Cardiac septum (tissue), 1 donor: ENCODE data around the gene C17orf67. TPM values are rescaled to one million over a fixed set of nuclear protein-coding genes. Genes with fewer than 3 reads are reported as not detected.
A peak's percentile ranks its signal among the peaks of the same experiment; 100 is the strongest.
"Not testable (repeated sequence)": the region's sequence is repeated elsewhere in the genome, so short reads cannot be mapped to it uniquely, and the experiment has no call there.

ENCODE experiments used
- DNase-seq: peaks from one replicate; pipeline ENCODE4 v3.0.0-alpha.2; 2020; ENCODE audit warnings: low spot score
- intact Hi-C: fragments of 100-400 bp; cut with DNase I; formaldehyde crosslinking; loops from one replicate; pipeline ENCODE4 v1.14.0; 2022
- total RNA-seq: library from RNA; stranded (reverse); fragmentation: NEBNext Ultra II Directional; extraction: Animal tissue kit (Norgen Biotek cat#: 25700); gene quantifications from one replicate; pipeline ENCODE4 v1.2.1, GENCODE V29; 2021
- donor health status: DM: no; HTN: no; CAD: no.

C17orf67 gene
- total RNA-seq, 1 donor from 2014 or later, result 0.83 TPM

DNA sequence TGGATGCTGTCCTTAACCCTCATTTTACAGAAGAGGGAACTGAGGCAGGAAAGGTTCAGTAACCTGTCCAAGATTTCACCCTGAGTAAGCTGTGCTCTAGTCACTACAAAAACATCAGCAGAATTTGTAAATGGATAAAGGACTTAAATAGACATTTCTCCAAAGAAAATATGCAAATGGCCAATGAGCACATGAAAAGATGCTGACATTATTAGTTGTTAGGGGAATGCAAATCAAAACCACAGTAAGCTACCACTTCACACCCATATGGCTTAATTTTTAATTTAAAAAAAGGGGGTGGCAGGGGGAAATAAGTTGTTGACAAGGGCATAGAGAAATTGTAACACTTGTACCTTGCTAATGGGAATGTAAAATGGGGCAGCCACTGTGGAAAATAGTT, 51.4 kb downstream of the C17orf67 start:
- DNase-seq, result no peak
- intact Hi-C loops, result no loop called here

DNA sequence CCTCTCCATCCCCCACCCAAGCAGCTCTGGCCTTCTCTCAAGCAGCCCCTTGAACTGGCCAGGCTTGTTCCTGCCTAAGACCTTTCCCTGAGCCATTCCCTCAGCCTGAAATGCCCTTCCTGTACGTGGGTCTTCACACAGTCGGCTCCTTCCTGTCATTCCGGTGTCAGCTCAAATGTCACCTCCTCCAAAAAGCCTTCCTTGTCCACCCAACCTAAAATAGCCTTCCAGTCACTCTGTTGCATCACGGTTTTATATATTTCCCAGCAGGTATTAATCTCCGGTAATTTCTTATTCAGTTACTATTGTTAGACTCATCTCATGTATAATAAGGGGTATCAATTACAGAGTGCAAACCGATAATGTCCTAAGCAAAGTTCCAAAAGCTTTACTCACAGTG, 51.8 kb downstream of the C17orf67 start:
- no peak for DNase-seq
- intact Hi-C loops, result loop anchor here (2.0 kb wide), 1 partner anchor 191 kb away; no protein-coding TSS in a partner anchor

GRCh38 chr17:56779898-56780777, 53.6 kb downstream of the C17orf67 start:
- intact Hi-C loops, result loop anchor here (2.0 kb wide), 1 partner anchor 189 kb away; no protein-coding TSS in a partner anchor
- DNase-seq, result peak; percentile 93

- intact Hi-C loops, result no loop called here
- DNase-seq, result no peak
These were observed 54.4 kb downstream of the C17orf67 start for GRCh38 chr17:56779322-56779721.

DNA sequence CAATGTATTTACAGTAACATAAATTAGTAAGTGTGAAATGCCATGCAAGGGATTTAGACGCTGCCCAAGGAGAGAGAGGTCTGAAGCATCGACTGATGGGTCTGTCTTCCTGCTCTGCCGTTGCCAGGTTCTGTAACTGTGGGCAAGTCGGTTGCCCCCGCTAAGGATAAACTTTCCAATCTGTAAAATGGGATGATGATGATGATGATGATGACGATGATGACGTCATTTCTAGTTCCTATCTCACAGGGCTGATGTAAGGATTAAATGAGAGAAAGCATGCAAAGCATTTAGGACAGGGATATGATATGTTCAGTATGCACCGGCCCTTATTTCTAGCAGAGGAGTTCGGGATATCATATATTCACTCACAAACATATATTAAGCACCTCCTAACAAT, 54.8 kb downstream of the C17orf67 start:
- intact Hi-C loops, result no loop called here
- DNase-seq, result no peak

DNA sequence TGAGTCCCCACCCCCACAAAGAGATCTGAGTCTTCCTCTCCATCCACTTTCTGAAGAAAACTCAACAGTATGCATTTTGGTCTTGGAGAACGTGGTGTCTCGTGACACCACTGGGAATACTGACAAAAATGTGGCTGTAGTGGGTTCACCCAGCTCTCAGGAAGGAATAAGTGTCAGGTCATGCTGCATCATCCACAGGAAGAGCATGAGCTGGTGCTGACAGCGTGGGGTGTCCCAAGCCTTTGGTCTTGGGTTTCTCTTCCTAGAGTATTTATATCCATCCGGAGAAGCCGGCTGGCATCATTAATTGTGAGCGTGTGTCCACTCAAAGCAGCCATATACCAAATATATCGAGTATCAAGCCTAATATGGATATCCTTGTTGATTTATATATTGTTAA, 55.9 kb downstream of the C17orf67 start:
- DNase-seq, result no peak
- intact Hi-C loops, result no loop called here

DNA sequence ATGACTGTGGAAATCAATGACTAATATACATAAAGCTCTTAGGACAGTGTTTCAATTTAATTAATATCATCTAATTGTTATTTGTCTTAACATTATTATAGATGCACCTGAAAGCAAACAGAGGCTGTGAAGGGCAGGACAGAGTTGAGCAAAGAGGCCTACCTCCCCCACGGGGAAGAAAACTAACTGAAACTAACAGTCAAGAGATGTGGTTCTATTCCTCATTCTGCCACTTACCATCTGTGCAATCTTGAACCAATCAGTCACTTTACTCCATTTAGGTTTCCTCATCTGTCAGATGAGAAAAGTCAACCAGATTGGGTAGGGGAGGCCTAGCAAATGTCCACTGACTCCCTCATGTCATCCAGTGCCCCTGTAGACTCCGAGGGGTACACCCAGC, 59.1 kb downstream of the C17orf67 start:
- intact Hi-C loops, result no loop called here
- no peak for DNase-seq

GRCh38 chr17:56773124-56773523, 60.6 kb downstream of the C17orf67 start:
- no peak for DNase-seq
- intact Hi-C loops, result no loop called here

GRCh38 chr17:56772442-56772841, 61.3 kb downstream of the C17orf67 start:
- no peak for DNase-seq
- intact Hi-C loops, result no loop called here

DNA sequence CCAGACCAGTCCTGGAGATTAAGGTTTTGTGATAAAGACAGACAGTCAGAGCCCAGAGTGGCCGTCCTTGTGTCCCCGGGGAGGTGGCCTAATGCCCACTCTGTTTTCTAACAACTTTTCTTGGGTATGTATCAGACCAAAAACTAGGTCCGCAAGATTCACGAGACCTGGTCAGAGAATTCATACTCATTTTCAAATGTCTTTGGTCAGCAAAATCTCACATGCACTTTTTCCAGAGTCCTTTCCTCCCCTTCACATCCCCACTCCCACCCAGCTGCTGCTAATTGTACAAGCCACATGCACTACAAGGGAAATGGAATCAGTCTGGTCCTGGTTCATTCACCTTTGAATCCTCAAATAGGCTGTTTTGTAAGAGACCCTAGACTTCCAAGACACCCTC, 61.7 kb downstream of the C17orf67 start:
- intact Hi-C loops, result no loop called here

DNA sequence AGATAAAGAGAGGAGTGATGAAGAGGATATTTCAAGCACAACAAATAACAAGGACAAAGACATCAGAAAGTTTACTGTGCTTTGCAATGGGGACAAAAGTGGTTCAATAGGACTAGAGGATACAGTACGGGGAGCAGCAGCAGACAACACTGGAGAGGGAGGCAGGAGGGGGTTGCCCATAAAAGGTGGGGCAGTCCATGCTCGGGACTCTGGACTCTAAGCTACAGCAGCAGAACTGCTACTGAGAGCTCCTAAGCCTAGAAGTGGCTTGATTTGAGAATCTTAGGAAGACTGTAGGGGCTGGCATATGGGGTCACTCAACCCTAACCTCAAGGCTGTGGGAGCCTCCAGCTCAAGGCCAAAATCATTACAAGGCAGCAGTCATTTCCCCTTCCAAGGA, 62.2 kb downstream of the C17orf67 start:
- intact Hi-C loops, result no loop called here
- no peak for DNase-seq

More for the DNA sequence above, 61.7 kb downstream of the C17orf67 start:
- no peak for DNase-seq

DNA sequence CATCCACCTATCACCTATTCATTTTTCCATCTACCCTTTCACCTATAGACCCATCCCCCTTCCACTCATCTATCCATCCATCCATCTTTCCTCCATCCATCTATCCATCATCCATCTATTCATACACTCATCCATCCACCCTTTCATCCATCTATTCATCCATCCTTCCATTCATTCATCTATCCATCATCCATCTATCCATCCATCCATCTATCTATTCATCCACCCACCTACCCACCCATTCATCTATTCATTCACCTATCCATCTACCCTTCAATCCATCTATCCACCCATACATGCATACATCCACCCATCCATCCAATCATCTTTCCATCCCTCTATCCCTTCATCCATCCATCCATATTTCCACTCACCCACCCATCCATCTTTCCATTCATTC, 63.3 kb downstream of the C17orf67 start:
- no peak for DNase-seq
- intact Hi-C loops, result no loop called here

DNA sequence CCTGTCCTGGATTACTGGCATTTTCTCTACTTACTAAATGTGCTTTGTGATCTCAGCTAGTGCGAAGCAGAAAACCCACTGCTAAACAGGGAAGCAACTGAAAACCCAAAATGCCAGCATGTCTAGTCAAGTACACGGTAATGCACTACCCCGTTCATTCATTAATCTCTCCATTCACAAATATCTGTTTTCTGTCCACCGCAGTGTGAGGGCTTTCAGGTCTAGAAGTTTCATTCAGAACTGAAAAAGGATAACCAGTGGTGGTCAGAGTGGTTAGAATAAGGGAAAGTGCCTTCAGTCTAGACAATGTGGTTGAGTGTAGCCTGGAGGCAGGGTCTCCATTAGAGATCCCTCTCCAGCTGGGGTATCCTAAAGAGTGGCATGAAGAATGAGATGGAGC, 68.3 kb downstream of the C17orf67 start:
- intact Hi-C loops, result no loop called here
- no peak for DNase-seq

DNA sequence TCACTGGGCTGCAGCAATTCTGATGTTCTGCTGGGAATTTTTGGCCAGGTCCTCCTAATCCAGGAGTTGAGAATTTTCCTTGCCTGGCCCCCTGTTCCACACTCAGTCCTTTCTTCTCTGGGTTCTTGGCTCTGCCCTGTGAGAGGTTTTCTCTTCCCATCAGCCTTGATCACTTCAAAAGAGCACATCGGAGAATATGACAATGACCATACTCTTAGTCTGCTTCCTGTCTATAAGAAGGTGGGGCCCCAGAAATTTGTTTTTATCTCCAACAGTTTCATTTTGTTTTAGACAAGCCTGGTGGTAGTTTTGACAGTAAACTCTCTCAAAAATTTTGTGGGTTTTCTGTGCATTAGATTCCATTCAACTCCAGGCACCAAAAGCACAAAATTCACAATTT, 70.7 kb downstream of the C17orf67 start:
- intact Hi-C loops, result no loop called here
- no peak for DNase-seq

GRCh38 chr17:56762144-56762543, 71.6 kb downstream of the C17orf67 start:
- intact Hi-C loops, result no loop called here
- DNase-seq, result no peak

GRCh38 chr17:56761387-56761786, 72.3 kb downstream of the C17orf67 start:
- intact Hi-C loops, result no loop called here
- DNase-seq, result no peak

DNA sequence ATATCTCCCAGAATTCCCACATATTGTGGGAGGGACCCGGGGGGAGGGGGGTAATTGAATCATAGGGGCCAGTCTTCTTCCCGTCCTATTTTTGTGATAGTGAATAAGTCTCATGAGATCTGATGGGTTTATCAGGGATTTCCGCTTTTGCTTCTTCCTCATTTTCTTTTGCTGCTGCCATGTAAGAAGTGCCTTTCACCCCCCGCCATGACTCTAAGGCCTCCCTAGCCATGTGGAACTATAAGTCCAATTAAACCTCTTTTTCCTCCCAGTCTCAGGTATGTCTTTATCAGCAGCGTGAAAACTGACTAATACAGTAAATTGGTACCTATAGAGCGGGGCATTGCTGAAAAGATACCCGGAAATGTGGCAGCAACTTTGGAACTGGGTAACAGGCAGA, 76.1 kb downstream of the C17orf67 start:
- DNase-seq, intact Hi-C loops: not testable (repeated sequence)

- DNase-seq, result no peak
- intact Hi-C loops, result no loop called here
These were observed 77.2 kb downstream of the C17orf67 start for GRCh38 chr17:56756536-56756935.

- no peak for DNase-seq
- intact Hi-C loops, result no loop called here
These were observed 78.4 kb downstream of the C17orf67 start for GRCh38 chr17:56755310-56755709.

DNA sequence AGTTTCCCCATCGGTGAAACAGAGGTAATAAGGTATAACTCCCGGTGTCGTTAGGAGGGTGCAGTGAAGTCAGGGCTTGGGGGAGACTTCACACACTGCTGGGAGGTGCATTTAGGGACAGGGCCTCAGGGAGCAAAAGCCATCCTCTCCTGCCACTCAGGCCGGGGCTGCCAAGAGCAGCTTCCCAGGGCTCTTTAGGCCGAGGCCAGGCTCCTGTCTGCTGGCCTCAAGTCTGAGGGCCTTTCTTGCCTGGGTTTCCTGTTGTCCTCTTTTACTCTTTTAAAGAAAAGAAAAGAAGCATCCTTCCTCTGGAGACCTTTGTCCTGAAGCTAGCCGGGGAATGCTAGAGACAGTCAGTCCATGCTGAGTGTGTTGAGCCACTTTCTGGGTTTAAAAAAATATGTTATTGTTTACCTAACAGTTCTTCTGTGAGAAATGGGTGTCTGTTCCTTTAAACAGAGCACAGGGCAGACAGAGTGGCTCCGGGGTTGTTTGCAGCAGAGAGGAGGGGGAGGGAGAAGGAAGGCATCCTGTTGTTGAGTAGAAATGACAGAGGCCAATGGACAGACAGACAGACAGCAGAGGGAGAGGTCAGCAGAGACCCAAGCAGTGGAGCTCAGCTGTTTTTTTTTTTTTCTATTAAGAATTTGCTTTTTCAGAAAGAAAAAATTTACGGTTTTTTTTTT, 79.1 kb downstream of the C17orf67 start:
- intact Hi-C loops, result no loop called here

GRCh38 chr17:56752263-56752836, 81.4 kb downstream of the C17orf67 start:
- DNase-seq, result no peak
- intact Hi-C loops, result no loop called here

More for the DNA sequence above, 79.1 kb downstream of the C17orf67 start:
- DNase-seq, result no peak
